Prostate gland (tissue), 2 donors: ENCODE data around the gene MAPKBP1. TPM values are rescaled to one million over a fixed set of nuclear protein-coding genes. Genes with fewer than 3 reads are reported as not detected.
A peak's percentile ranks its signal among the peaks of the same experiment; 100 is the strongest.

Experiments used
- DNase-seq: peaks from one replicate; pipeline ENCODE4 v3.0.0-alpha.2; 2019; ENCODE audit warnings: low spot score
- H3K27ac ChIP-seq, 2 donors: fragments of 200-600 bp; sonication (generic); 2 replicates each; pipeline ENCODE4 v1.5.1; 2017 to 2019
- H3K27me3 ChIP-seq: fragments of 200-600 bp; sonication (generic); replicated peaks from 2 replicates; pipeline ENCODE4 v1.5.1; 2019; ENCODE audit not compliant: insufficient read depth
- H3K36me3 ChIP-seq, 2 donors: fragments of 200-600 bp; sonication (generic); 1 replicate in 1 of 2; 2 replicates in 1 of 2; pipeline versions ENCODE4 v1.5.1 to v1.8.1; 2017 to 2019
- H3K4me1 ChIP-seq: fragments of 200-600 bp; sonication (generic); replicated peaks from 2 replicates; pipeline ENCODE4 v1.5.1; 2019
- H3K4me3 ChIP-seq, 2 donors: fragments of 200-600 bp; sonication (generic); 2 replicates each; pipeline ENCODE4 v1.5.1; 2017 to 2019
- H3K9me3 ChIP-seq: fragments of 200-600 bp; sonication (generic); 2 replicates; pipeline ENCODE4 v1.5.1; 2017
- CTCF ChIP-seq, 4 experiments: fragments of 200-600 bp in 2 of 4; fragments of 450-650 bp in 2 of 4; sonication (generic) in 2 of 4; IDR thresholded peaks; 1 replicate in 3 of 4; 2 replicates in 1 of 4; pipeline ENCODE4 v1.5.1; 2016 to 2019; ENCODE audit warnings: antibody characterized with exemption in 4 of 4, mild to moderate bottlenecking in 2 of 4, moderate library complexity in 2 of 4
- POLR2A ChIP-seq: fragments of 450-650 bp; IDR thresholded peaks from one replicate; pipeline ENCODE4 v1.6.1; 2016; ENCODE audit warnings: antibody characterized with exemption, mild to moderate bottlenecking
- POLR2AphosphoS5 ChIP-seq: sonication (generic); formaldehyde crosslinking; IDR thresholded peaks from one replicate; pipeline ENCODE4 v1.6.1; 2017; ENCODE audit warnings: antibody characterized with exemption
- WGBS: methylation state at CpG from one replicate; pipeline ENCODE4 v1.1.5; 2018; 5-methylcytosine and 5-hydroxymethylcytosine counted together
- intact Hi-C: fragments of 100-400 bp; cut with DNase I; formaldehyde crosslinking; loops from one replicate; pipeline ENCODE4 v1.14.2; 2022
- total RNA-seq, 2 donors: library from RNA; depleted of rRNA; stranded (reverse); fragments of >200 nt; gene quantifications; one replicate each; pipeline ENCODE4 v1.1.0, GENCODE V29; 2016

The MAPKBP1 gene
- total RNA-seq, 2 donors from 2014 or later: 17.4 to 62.8 TPM

- H3K27me3 ChIP-seq: no peaks in the 10 kb centered on the region
- H3K27ac ChIP-seq: no peak overlapping the region
- no peaks in the 10 kb centered on the region for H3K4me1 ChIP-seq
- no peak for DNase-seq
- no peaks in the 10 kb centered on the region for H3K36me3 ChIP-seq
- intact Hi-C loops: no loop called here
- WGBS: 78% methylated on average over 3 of the region's 3 CpGs
- H3K9me3 ChIP-seq: no peaks in the 10 kb centered on the region
- TF ChIP-seq POLR2A (no peak), CTCF (IDR thresholded peaks at IDR 0.05) (no peak), POLR2AphosphoS5 (no peak)
- no peak overlapping the region for H3K4me3 ChIP-seq
These were observed 15.9 kb downstream of the MAPKBP1 start for GRCh38 chr15:41790169-41790568.

GRCh38 chr15:41790756-41791546, 16.7 kb downstream of the MAPKBP1 start:
- H3K4me1 ChIP-seq: no peaks in the 10 kb centered on the region
- H3K9me3 ChIP-seq: no peaks in the 10 kb centered on the region
- TF ChIP-seq POLR2AphosphoS5 (peak; percentile 29), POLR2A (no peak)
- H3K27me3 ChIP-seq: no peaks in the 10 kb centered on the region
- no peak overlapping the region for H3K4me3 ChIP-seq
- H3K27ac ChIP-seq: no peak overlapping the region
- intact Hi-C loops: no loop called here
- 52% methylated on average over 5 of the region's 5 CpGs for WGBS
- no peak for DNase-seq
- no peaks in the 10 kb centered on the region for H3K36me3 ChIP-seq

- no peaks in the 10 kb centered on the region for H3K36me3 ChIP-seq
- H3K4me1 ChIP-seq: no peaks in the 10 kb centered on the region
- no peak for TF ChIP-seq CTCF (IDR thresholded peaks at IDR 0.05)
- no peak for TF ChIP-seq POLR2A
- no peak for DNase-seq
- no peak overlapping the region for H3K4me3 ChIP-seq
- H3K9me3 ChIP-seq: no peaks in the 10 kb centered on the region
- intact Hi-C loops: no loop called here
- no peak overlapping the region for H3K27ac ChIP-seq
- no peaks in the 10 kb centered on the region for H3K27me3 ChIP-seq
- WGBS: 96% methylated on average over 4 of the region's 4 CpGs
These were observed 17.3 kb downstream of the MAPKBP1 start for GRCh38 chr15:41791547-41791937.

GRCh38 chr15:41792000-41792637, 17.8 kb downstream of the MAPKBP1 start:
- no peaks in the 10 kb centered on the region for H3K4me1 ChIP-seq
- H3K27me3 ChIP-seq: no peaks in the 10 kb centered on the region

GRCh38 chr15:41794081-41794480, 19.8 kb downstream of the MAPKBP1 start:
- H3K4me3 ChIP-seq: no peak overlapping the region
- no peaks in the 10 kb centered on the region for H3K27me3 ChIP-seq
- 69% methylated on average over 4 of the region's 4 CpGs for WGBS
- no peak for DNase-seq
- no peak overlapping the region for H3K27ac ChIP-seq
- no peaks in the 10 kb centered on the region for H3K36me3 ChIP-seq
- TF ChIP-seq POLR2A (no peak), CTCF (IDR thresholded peaks at IDR 0.05) (no peak), POLR2AphosphoS5 (no peak)
- intact Hi-C loops: no loop called here
- H3K9me3 ChIP-seq: no peaks in the 10 kb centered on the region
- H3K4me1 ChIP-seq: no peaks in the 10 kb centered on the region

More at GRCh38 chr15:41792000-41792637, 17.8 kb downstream of the MAPKBP1 start:
- no peak overlapping the region for H3K27ac ChIP-seq
- no peaks in the 10 kb centered on the region for H3K9me3 ChIP-seq
- WGBS: 85% methylated on average over 5 of the region's 5 CpGs
- no peak overlapping the region for H3K4me3 ChIP-seq
- intact Hi-C loops: no loop called here
- no peaks in the 10 kb centered on the region for H3K36me3 ChIP-seq
- no peak for DNase-seq
- TF ChIP-seq CTCF (IDR thresholded peaks at IDR 0.05) (no peak), POLR2AphosphoS5 (no peak), POLR2A (no peak)
